TTC549 (cell line): ENCODE results near the gene E2F3.
"Not testable (repeated sequence)": the region's sequence is repeated elsewhere in the genome, so short reads cannot be mapped to it uniquely, and the experiment has no call there.

Experiments
- FAIRE-seq: peaks from 2 replicates; lab custom pipeline; 2012; peaks lifted over from hg19 to GRCh38; lab: Jason Lieb, UNC

Gene E2F3

DNA sequence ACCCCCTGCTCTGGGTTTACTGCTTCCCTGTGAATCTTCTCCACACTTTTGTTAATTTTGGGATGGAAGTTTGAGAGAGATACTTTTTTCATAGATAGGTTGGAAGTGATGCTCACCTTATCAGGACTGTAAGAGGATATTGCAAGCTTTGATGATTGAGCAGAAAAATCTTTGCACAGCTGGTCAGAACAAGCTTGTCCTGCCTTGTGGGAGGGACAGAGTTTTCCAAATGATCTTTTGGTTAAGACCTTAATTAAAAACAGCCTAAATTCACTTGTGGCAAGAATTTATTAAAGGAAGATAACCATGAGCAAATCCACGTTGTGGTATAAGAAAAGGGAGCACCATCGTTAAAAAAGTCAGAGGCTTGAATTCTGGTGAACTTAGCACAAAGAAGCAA lies 32.2 kb downstream of the E2F3 start:
- FAIRE-seq, result no peak

DNA sequence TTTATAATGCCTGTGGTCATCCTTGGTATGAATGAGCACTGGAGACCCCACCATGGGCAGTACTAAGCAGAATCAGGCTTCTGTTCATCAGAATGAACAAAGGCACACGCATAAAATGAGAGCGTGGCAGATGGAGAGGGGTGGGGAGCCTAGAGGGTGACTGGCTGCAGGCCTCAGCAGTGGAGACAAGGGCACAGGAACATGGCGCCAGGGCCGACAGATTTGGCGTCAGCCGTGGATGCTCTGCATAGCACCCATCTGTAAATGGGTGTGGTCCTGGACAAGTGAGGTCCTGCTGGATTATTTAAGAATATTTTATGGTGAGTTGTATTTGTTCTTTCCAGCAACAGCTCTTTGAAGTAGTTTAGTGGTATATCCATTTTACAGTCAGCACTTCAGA lies 33.1 kb downstream of the E2F3 start:
- no peak for FAIRE-seq

DNA sequence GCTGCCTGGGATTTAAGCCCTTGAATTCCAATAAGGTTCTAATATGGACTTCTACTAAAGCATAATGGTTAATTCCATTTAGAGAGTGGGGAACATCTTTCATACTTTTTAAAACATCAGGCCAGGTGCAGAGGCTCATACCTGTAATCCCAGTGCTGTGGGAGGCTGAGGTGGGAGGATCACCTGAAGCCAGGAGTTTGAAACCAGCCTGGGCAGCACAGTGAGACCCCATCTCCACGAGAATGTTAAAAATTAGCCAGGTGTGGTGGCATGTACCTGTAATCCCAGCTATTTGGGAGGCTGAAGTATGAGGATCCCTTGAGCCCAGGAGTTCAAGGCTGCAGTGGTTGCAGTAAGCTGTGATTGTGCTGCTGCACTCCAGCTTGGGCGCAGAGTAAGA lies 35.0 kb downstream of the E2F3 start:
- FAIRE-seq, result no peak

DNA sequence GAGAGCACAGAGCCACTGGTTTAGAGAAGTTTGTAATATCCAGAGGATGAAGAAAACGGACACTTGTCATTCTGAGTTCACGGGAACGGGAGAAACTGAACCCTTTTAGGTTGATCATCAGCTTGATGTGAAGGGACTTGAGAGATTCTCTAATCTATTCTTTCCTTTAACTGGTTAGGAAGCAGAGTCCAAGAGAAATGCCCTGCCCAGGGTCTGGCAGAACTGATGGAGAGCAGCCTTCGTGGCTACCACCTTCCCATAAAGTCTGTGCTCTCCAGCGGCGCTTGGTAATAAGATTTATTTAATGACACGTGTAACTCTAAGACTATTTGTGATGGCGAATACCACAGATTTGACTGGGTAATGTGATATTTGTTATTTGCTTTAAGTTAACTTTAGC lies 36.0 kb downstream of the E2F3 start:
- no peak for FAIRE-seq

DNA sequence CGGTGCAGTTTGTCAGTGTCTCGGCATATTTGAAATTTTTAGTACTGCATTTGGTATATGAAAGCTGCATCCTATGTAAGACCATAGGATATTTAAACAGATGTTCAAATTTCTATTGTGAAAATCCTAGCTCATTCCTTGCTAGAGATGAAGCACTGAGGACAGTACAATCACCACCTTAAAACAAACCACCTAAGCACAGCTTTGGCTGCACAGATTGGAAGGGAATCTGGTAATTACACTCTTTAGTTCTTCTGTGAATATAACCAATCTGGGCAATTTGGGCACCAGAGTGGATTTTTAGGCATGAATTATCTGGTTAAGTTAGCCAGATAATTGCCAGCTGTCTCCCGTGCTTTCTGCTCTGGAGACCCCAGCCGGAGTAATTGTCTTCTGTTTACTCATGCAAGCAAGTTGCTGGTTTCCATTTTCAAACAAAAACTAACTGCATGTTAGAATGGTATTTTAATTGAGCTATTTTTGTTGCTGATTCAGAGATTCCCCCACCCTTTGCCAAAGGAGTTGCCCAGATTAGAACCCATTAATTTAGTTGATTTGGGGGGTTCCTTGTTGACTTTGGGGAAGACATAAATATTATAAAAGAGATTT lies 36.9 kb downstream of the E2F3 start:
- FAIRE-seq, result no peak

DNA sequence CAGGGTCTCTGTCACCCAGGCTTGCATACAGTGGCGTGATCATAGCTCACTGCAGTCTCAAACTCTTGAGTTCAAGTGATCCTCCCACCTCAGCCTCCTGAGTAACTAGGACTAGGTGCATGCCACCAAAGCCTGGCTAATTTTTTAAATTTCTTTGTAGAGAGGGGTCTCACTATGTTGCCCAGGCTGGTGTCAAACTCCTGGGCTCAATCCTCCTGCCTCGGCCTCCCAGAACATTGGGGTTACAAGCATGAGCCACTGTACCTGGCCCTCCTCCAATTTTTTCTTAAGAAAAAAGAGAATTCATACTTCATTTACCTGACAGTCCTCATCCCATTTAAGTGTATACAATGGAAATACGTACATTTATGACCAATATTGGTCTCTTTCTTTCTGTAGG lies 37.9 kb downstream of the E2F3 start:
- FAIRE-seq, result no peak

DNA sequence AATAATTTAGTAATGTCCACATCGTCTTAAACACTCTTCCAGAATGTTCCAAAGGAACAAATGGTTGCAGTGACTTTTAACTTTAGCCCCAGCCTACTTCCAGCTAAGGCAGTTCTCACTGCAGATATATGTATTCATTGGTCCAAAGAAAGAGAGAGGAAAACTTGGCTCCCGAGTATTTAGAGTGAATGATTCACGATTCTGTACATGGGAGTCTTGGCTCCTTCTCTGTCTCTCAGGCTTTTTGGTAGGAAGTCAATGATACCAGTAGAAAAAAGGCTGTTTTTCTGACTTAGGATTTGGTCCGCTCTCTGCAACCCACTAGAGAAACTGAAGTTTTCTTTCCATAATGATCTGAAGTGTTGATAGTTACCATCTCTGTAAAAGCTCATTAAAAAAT lies 38.6 kb downstream of the E2F3 start:
- FAIRE-seq, result no peak

DNA sequence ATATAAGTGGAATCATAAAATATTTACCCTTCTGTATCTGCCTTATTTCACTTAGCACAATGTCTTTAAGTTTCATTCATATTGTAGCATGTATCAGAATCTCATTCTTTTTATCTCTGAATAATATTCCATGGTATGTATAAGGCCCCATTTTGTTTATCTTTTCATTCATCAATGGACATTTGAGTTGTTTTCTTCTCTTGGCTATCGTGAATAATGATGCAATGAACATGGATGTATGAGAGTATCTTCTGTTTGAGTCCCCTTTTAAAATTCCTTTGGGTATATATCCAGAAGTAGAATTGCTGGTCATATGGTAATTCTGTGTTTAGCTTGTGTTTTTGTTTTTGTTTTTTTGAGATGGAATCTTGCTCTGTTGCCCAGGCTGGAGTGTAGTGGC lies 39.6 kb downstream of the E2F3 start:
- FAIRE-seq, result no peak

DNA sequence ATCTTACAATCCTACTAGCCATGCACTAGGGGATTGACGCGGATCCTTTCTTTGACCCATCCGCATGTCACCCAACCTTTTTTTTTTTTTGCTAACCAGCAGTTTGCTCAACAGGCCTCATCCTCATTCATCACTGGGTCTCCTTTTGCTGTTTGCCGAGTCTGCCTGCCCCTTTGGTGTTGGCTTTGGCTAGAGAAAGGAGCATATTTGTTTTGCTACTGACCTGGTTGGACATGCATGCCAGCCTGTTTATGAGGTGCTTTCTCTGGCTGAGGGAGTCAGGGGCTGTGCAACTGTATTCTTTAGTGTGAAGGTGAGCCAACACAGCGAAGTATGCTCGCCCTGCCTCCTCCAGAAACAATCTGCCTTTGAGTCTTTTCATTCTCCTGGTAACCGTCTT lies 40.2 kb downstream of the E2F3 start:
- no peak for FAIRE-seq

DNA sequence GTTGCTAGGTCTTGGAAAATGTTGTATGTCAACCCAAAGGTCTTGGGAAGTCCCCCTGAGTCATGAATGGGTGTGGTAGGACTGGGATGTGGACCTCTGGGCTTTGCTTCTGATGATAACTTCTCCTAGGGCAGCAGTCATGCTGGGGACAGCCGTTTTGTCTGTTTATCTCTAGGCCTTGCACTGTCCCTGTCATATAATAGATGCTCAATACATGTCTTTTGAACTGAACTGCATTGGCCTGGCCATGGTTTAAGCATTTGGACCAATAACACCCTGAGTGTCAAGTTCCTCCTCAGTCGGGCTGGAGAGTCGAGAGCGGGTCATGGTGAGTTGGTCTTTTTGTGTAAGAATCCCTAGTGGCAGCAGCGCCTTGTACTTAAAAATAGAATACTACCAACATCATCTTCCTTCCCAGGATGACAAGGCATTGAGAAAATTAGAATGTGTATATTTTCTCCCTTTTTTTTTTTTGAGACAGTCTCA lies 43.1 kb downstream of the E2F3 start:
- FAIRE-seq, result no peak

DNA sequence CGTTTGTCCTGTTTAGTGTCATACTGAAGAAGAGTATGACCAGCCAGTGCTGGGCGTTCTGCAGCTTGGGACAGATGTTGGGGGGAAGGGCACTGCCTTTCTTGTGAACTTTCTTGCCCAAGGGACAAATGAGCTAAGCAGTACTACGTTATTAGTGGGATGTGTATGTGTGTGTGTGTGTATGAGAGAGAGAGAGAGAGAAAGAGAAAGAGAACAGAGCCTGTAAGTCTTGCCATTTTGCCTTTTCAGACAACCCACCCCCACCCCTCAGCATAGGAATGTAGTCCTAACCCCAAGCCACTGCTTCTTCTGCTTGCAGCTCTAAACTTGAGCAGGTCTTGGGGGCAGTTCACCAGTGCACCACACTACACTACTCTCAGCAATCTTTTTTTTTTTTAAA lies 45.5 kb downstream of the E2F3 start:
- no peak for FAIRE-seq

DNA sequence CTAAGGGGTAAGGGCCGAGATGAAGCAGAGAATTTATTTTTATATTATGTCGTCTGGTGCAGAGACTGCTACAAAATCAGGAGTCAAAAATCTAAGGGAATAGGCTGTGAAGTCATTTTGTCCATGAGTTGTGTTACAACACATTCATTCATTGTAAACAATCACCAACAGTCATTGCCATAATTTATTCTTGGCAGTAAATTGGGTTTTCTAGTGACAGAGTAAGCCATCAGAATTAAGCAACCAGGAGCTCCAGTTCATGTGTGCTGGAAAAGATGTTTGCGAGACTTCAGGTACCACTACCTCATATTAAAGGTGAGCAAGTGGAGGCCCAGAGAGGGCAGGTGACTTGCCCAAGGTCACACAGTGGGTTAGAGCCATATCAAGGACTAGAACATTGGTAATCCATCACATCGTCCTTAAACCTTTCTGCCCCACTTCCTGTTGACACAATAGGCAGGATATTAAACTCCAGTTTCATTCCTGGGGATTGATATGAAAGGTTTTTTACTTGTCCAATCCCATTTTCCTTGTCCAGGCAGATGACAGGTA lies 46.0 kb downstream of the E2F3 start:
- FAIRE-seq, result no peak

DNA sequence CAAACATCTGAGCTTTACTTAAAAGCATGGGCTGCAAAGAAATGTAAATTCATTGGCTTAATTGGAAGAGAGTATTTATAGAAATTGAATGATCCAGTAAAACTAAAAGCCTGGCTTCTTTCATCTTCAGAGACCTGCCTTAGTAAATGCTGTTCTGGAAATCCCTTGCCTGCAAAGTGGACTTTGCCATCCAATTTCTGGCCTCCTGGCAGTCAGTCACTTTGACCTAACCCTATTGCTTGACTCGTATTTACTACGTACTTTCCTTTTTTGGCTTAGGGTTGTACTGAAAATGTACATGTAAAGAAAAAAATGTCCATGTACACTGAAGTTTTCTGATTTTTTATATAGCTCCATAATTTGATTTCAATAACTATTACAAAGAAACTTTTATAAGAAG lies 47.1 kb downstream of the E2F3 start:
- FAIRE-seq, result no peak

DNA sequence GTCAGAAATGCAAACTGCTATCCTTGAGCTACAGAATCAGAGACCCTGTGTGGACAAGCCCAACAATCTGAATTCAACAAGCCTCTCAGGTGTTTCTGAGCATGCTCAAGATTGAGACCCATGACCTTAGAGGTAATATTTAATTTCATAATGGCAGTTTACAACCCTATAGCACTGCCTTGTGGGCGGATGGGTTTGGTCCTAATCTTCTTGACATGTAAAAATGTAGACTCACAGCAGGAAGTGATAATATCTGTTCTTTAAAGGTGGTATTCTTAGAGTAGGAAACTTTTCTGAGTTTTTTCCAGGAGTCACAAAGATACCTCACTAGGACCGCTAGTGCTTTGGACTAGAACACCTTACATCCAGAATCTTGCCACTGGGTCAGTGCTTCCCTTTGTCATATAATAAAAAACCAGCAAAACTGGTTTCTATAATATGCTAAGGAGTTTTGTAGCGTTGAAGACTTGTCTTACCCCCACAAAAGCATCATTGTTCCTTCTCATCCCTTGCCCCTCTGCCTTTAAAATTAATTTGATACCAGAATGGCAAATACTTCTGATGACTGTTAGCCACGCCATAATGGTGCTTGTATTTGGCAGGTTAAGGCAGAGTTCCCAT lies 52.6 kb downstream of the E2F3 start:
- FAIRE-seq, result no peak

DNA sequence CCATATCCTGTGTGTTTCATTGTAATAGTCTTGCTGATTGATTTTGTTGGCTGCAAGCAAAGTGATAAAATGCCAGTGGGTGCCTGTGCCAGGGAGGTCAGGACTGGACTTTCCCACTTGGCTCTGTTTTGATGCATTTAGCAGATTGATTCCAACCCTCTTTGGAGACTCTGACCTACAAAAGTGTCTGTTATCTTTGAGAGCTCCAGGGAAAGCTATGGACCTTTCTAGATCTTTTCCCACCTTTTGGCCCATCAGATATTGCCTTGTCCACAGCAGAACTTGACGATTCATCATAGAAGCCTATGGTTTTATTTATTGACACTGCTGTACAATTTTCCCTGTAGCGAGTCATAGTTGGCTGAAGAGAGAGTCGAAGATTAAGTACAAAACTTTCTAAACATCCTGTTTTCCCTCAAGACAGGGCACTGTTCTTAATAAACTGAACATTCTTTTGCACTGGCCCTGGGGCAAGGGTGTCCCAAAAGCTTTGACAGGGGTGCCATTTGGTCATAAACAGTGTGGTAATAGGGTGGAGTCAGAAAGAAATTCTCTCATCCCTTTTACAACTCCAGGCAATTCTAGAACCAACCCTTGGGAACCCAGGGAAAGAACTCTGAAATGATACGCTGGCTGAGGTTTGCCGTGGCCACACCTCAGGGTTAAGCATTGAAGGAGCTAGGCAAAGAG lies 53.7 kb downstream of the E2F3 start:
- no peak for FAIRE-seq

DNA sequence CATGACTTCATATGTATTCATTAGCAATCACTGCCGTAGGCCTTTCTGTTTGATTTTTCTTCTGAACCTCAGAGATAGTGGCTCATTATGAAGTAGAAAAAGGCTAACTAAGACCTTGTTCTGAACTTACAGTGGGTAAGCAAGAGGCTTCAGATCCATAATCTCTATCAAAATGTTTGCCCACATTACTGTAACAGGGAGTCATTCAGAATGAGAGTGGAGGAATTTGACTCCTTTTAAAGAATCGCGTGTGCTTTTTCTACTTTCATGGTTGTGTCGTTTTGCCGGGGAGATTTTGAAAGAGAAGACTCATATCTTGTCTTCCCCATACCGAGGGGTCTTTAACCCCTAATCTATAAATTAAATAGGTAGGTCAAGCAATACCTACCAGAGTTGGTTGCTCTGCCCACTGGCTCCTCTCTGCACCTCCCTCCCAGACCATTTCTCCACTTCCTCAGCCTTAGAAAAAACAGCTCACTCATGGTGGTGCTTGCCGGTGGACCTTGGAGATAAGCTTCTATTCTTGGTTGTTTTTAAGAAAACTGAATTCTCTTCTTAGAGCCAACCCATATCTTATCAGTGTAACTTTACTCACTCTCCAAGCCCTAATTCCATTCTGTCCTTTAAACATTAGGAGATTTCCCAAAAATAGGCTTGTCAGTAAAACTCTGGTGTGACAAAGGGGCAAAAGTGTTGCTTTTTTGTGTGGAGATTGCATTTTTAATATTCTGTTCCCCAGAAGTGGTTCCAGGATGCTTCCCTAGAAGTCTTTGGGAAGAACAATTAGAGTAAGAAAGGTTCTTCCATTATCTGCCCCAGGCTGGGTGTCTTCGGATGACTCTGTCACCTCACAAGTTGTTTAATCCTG lies 56.6 kb downstream of the E2F3 start:
- FAIRE-seq, result no peak

DNA sequence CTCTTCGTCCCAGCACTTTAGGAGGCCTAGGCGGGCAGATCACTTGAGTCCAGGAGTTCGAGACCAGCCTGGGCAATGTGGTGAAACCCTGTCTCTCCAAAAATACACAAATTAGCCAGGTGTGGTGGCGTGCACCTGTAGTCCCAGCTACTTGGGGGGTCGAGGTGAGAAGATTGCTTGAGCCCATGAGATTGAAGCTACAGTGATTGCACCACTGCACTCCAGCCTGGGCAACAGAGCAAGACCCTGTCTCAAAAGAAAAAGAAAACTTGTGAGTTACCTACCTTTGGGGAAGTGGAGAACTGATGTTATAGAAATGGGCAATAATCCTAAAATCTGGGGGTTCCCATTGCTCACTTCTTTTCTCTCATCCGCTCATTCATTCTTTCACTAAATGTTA lies 58.0 kb downstream of the E2F3 start:
- no peak for FAIRE-seq

DNA sequence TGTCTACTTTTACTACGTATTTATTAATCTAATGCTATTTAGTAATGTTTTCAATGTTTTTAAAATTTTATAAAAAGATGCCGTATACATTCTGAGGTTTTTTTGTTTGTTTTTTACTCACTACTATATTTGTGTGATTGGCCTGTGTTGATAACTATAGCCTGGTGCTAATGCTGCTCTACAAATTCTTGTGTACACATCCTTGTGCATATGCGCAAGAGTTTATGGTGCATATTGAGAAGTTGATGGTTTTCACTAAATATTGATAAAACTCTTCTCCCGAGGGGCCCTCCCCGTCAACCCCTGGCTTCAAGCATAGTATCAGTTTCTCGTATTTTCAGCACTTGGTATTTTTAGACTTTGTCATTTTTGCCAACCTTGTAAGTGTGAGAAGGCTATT lies 59.9 kb downstream of the E2F3 start:
- no peak for FAIRE-seq

DNA sequence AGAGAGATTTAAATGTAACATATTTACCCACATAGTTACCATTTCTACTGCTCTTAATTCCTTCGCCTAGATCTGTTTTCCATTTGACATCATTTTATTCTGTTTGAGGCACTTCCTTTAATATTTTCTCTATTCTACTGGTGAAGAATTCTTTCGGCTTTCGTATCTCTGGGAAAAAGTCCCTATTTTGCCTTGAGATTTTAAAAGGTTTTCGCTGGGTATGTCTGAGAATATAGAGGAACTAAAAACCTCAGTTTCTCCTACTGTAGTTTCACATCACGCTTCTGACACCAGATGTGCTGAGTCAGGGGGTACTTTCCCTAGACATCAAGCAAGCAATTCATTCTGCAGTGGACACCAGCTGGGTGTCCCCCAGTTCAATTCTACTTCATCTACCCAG lies 61.7 kb downstream of the E2F3 start:
- FAIRE-seq, result no peak

DNA sequence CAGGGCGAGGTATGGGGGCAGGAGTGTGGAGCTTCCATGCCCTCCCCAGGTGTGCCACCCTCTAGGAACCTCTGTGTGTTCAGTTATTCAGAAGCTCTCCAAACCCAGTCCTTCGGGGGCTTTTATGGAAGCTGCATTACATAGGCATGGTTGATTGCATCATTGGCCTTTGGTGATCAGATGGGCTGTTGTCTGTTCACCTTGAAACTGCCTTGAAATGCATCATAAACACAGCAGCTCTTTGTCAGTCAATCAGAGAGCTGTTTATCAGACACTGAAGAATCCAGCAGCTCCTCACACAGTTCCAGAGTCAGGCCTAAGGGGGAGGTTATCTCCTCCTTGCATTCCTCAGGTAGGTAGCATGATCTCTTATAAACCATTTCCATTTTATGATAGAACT lies 62.4 kb downstream of the E2F3 start:
- no peak for FAIRE-seq

DNA sequence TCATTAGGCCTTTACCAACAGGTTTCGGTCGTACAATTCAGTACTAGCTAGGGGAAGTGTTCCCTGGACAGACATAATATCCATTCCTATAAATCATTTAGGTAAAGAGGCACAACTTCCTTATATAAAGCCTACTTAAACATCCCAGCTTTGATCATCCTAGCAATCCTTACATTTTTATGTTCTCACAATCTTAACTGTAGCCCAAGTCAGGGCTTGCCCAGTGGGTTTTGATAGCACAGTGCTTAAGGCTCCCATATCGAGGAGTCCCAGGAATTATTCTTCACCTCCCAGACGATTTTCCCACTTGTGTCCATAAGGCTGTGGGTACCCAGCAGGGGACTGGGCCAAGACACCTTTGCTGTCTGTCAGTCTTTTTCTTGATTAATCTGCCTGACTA lies 63.2 kb downstream of the E2F3 start:
- FAIRE-seq, result no peak

DNA sequence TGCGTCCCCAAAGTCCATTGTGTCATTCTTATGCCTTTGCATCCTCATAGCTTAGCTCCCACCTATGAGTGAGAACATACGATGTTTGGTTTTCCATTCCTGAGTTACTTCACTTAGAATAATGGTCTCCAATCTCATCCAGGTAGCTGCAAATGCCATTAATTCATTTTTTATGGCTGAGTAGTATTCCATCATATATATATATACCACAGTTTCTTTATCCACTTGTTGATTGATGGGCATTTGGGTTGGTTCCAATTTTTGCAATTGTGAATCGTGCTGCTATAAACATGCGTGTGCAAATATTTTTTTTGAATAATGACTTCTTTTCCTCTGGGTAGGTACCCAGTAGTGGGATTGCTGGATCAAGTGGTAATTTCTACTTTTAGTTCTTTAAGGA lies 63.9 kb downstream of the E2F3 start:
- FAIRE-seq, result not testable (repeated sequence)

DNA sequence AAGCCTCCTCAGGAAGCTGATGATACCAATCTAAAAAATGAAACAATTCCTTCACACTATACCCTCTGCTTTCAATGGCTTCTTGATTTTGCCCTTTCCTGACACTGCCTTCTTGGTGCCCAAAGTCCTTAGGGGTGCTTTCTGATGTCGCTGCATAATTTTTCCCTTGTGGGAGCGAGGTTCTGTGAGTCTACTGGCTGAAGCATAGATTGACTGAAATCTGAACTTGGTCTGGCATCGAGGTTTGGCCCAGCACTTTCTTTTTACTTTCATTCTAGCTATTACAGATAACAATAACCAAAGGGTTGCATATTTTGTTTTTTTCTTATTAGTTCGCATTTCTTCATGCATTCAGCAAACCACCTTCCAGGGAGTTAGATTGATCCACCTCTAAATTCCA lies 65.8 kb downstream of the E2F3 start:
- no peak for FAIRE-seq
